Amniotic stem cell (primary cell): Measurements from ENCODE around the gene INS.
A peak's percentile ranks its signal among the peaks of the same experiment; 100 is the strongest.
"Not testable (repeated sequence)": the region's sequence is repeated elsewhere in the genome, so short reads cannot be mapped to it uniquely, and the experiment has no call there.

Experiments used
- DNase-seq: peaks from one replicate; lab custom pipeline; 2025; lab: John Stamatoyannopoulos, UW

Gene INS

DNA sequence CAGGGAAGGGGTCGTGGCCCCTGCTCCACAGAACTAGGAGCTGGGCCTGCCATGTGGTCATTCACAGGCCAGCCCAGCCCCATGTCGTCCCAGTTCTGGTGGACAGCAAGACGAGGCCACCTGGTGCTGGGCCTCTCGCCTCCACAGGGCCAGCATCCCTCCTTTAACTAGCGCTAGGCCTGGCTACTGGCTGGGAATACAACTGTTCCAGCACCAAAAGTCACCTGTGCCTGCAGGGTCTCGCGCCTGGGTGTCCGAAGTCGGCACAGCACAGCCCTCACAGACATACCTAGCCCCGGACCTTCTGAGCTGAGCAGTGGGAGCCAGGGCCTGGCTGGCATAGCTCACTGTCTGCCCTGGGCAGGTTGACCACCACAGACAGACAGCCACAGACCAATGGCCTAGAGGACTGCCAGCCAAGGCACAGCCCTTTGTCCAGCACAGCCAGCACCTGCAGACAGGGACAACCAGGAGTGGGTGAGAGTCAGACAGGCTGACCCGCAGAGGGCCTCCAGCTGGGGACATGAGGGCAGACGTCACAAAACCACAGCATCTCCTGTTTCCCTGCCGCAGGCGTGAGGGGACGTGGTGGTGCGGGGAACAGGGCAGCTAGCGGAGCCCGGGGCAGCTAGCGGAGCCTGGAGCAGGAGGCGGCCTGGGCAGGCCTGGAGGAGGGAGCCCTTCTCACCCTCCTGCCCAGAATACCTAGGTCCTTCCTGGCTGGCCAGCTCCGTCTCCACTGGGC is 37.8 kb upstream of the INS start:
- DNase-seq, result no peak

DNA sequence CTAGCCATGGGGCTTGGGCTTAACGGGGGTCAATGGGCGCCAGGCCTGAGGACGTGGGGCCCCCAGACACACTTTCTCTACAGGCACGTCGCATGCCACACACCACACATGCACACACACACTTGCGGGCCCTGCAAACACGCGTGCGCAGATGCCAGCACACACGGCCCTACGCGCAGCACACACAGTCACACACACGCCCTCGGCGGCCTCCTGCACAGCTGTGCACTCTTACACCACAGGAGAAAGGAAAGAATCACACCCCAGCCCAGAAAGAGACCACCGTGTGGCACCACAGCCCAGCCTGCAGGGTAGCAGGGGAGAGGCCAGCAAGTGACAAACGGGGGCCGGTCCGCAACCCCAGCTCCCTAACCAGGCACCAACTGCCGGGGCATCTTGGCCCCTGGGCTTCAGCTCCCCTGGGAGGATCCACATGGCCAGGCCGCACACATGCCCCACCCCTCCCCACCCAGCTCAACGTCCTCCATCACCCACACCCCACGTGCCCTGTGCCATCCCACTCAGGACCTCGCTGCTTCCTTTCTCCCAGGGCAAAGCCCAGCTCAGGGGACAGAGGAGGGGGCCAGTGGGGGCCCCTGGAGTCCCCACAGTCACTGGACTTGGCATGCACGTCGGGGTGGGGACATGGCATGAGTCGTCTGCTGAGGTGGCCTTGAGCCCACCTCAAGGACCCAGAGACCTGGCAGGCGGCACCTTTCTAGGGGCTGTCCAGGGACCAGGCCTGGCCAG is 36.9 kb upstream of the INS start:
- no peak for DNase-seq

DNA sequence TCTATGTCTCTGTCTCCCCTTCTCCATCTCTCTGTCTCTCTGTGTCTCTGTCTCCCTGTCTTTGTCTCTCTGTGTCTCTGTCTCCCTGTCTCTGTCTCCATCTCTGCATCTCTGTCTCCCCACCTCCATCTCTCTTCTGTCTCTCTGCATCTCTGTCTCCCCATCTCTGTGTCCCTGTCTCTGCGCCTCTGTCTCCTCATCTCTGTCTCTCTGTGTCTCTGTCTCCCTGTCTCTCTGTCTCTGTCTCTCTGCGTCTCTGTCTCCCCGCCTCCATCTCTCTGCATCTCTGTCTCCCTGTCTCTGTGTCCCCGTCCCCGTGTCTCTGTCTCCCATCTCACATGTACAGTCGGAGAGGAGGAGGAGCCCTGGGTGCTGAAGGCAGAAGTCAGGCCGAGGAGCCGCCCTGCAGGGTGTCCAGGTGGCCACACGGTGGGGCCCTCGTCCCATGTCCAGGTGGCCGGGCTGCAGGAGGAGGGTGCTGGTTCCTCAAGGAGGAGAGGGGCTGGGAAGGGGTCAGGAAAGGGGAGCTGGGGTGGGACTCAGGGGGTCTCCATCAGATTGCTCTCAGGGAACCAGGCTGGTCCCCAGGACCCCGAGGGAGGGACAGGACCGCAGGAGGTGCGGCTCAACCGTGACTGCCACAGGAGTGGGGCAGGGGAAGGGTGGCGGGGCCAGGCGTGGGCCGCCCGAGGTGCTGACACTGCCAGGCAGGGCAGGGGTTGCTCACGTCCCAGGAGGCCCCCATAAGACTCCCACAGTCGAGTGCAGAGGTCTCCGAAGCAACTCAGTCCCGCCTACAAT is 36.2 kb upstream of the INS start:
- DNase-seq, result peak; percentile 30

DNA sequence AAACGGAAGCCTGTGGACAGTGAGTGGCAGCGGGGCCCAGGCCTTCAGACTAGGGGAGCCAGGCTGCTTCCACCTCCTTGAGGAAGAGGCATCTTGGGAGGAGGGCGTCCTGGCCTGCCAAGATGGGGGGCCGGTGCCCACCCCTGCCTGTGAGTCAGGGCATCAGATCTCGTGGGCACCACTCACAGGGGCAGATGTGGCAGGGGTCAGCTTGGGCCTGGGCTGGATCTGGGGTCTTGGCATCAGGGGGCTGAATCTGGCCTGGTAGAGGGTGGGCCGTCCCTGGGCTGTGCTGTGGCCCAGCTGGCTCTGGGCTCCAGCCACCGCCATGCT is 34.7 kb upstream of the INS start:
- DNase-seq, result no peak

DNA sequence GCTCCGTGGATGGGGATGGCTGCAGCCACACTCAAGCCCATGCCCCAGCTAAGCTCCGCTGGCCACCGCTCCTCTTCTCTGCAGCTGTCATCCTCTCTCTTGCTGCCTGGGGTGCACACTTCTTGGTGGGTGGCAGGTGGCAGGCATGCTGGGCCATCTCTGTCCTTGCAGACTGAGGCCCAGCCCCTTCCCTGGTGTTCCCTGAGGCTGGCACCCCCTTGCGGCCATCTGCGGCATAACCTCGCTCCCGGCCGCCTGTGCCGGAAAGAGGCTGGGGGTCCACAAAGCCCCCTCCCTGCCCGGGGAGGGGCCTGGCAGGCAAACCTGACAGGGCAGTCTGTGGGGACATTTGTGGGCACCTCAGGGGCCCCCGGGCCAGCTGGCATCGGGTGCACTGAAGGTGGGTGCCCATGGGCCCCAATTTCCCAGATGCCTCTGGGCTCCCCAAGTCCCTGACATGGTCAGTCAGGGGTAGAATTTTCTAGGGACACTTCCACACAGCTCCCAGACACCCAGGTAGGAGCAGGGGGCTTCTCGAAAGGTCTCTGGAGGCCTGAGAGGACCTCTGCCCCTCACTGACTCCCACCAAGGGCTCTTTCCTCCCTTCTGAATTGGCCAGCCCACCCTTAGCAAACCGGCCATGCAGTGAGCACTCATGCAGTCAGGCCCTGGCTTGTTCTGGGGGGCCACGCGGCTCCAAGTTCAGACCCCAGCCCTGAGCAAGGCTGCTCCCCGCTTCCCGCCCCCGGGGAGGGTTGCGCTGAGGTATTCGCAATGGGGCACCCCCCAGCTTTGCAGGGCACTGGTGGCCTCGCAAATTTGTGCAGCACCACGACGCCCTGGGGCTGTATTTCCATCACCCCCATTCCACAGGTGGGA is 34.1 kb upstream of the INS start:
- no peak for DNase-seq

DNA sequence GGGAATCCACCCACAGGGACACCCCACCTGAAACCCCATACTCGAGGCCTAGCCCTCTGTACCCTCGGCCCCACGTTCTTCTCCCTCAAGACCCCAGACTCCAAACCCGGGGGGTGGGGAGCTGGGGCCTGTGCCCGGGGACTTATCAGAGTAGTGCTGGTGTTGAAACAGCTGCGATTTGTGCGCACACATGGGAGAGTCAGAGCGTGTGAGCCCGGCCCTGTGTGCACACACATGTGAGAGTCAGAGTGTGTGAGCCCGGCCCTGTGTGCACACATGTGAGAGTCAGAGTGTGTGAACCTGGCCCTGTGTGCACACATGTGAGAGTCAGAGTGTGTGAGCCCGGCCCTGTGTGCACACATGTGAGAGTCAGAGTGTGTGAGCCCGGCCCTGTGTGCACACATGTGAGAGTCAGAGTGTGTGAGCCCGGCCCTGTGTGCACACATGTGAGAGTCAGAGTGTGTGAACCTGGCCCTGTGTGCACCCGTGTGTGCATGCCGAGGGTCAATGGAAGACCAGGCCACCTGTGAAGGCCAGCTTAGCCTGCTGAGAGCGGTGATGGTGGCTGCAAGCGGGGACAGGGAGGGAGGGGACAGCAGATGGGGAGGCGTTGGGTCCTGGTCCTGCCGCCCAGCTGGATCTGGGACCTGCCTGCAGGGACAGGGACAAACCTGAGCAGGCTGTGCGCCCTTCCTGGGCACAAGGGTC is 33.0 kb upstream of the INS start:
- not testable (repeated sequence) for DNase-seq

DNA sequence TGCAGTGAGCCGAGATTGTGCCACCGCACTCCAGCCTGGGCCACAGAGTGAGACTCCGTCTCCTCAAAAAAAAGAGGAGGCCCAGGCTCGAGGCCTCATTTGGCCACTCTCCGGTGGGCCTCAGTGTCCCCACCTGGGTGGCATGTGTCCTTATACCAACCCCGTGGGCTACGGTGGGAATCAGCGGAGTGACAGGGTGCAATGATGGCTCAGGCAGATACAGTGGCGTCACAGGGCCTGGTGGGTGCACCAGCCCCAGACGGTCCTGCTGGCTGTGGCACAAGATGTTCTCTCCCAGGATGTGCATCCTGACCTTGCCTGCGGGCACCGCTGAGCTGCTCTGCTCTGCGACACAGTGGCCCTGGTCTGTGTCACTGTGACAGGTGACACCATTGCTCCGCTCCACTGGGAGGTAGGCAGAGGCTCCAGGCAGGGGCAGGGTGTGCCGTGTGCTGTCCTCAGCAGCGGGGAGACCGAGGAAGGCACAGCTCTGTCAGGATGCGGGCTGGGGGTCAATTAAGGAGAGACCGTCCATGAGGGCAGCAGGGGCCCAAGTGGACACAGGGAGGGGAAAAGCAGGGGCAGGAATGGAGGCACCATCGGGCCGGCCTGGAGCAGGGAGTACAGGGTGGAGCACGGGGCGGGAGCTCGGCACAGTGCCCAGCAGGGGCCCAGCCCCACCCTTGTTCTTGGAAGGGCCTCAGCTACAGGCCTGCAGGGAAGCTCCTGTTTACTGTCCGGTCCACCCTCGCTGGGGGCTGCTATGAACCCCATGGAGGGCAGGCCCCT is 32.3 kb upstream of the INS start:
- no peak for DNase-seq

DNA sequence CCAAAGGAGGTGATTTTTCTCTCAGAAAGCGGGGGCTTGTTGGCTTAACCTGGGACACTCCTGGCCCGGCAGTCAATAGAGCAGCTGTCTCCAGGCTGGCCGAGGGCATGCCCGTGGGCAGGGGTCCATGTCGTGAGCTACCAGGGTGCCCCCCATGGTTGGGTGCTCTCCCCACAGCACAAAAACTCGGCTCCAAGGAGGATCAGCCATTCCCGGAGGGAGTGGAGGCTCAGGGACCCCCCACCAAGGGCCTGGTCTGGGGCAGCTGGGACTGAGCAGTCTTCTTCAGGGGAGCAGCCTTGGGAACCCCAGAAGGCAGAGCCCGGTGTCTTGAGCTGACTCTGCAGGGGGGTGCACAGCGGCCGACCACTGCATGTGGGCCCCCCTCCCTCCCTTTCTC is 31.4 kb upstream of the INS start:
- DNase-seq, result no peak

DNA sequence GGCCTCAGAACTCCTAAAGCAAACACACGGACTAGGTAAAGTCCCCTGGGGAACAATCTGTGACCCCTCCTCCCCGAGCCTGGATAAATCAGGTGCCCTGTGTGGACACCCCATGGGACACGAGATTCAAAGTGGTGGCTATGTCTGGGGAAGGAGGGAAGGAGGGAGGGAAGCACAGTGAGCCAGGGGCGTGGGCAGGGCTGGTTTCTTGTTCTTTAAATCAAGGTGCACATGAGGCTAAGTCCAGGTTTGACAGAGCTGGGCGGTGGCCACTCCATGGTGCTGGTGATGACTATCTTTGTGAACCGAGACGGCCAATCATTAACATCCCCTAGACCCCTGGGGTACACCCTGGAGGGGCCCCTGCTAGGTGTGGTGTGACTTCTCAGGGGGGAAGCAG is 30.9 kb upstream of the INS start:
- DNase-seq, result no peak

DNA sequence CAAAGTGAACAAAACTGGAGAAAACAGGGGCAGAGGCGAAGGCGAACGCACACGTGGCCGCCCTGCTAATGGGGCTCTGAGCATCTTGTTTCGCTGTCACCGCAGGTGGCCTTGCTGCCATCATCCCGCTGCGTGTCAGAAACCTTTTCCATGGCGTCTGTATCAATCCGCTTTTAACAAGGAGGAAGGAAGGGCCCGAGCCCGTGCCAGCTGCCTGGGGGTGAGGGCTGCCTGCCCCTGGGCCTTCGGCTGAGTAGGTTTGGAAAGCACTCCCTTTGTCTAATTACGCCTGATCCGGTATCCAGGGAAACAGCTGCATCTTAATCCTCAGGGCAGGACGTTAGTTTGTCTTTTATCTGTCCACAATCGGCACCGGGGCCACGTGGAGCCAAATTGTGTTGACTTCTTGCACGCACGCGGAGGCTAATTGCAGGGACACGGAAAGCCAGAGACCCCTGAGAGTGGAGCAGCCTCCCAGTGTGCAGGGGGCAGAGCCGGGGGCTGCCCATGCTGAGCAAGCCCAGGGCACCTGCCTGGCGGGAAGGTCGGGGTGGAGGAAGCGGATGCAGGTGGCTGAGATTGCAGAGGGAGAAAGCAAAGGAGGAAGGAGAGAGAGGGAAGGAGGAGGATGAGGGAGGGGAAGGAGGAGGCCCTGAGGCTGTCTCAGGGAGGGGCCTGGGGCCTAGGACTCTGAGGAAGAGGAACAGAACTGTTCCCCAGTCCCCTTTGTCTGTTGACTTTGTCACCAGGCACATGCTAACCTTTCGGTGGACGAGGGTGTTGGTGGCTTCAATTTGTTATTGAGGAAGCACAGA is 29.9 kb upstream of the INS start:
- no peak for DNase-seq

DNA sequence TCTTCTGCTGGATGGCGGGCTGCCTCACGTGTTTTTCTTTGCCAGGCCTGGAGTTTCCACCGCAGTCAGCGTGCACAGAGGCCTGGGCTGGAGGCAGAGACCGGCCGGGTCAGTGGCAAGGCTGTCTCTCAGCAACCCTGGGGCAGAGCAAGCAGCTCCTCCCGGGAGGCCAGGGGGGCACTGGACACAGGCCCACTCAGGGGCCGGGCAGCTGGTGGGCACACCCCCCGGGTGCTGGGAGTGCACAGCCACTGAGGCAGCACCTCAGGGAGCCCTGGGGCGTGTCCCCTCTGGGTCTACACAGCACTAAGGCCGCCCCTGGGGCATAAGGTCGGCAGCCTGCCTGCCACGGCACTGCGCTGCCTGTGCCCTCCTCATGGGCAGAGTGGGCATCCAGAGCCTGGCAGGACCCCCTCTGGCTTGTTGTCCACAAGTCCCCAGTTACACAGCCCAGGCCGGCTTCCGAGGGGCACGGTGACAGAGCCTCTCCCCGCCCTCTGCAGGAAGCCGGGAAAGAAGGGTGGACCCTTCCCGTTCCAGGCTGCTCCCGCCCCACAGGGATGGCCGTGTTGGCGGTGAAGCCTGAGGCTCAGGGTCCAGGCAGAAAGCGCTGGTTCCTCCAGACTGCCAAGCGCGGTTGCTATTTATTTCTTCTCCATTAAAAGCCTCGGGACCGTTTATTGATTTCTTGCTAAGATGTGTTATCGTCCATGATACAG is 29.1 kb upstream of the INS start:
- DNase-seq, result no peak

DNA sequence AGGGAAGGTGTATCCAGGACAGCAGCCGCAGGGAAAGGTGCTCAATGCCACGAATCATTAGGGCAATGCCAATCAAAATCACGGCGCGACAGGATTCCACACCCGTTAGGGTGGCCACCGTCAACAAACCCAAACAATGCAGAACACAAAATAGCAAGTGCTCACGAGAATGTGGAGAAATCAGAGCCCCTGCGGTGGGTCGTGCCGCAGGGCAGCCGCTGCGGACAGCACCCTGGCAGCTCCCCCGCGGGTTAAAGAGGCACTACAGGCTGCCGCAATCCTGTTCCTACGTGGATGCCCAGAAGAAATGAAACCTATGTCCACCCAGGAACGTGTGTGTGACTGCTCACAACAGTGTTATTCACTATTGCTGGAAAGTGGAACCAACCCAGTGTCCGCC is 27.7 kb upstream of the INS start:
- no peak for DNase-seq

DNA sequence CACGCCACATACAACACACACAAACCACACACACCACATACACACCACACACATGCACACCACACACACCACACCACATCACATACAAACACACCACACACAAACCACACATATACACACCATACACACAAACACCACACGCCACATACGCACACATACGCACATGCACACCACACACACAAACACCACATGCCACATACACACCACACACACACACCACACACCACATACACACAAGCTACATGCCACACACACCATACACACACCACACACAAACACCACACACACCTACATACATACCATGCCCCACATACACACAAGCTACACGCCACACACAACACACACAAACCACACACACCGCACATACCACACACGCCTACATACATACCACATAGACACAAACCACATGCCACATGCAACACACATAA is 26.3 kb upstream of the INS start:
- DNase-seq, result no peak

DNA sequence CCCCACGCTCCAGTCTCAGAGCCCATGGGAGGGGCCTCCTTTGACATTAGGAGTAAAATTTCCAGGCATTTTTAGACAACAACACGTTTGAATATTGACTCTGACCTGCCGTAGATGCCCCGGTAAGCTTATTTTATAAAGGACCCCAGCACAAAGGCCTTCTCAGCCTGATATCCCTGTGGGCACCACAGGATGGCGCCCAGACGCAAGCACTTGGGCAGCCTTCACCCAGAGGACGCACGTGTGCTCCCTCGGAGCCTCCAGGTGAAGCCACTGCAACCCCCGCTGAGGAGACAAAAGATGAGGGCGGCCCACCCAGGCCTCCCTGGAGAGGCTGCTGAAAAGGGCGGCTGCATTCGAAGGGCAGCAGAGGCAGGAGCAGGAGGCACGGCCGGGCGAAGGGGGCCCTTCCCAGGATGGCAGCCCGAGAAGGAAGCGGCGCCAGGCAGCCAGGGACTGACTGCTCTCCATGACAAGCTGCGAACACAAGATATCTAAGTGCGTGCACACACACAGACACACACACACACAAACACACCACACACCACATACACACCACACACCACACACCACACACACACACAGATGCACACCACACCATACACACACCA is 25.8 kb upstream of the INS start:
- no peak for DNase-seq

DNA sequence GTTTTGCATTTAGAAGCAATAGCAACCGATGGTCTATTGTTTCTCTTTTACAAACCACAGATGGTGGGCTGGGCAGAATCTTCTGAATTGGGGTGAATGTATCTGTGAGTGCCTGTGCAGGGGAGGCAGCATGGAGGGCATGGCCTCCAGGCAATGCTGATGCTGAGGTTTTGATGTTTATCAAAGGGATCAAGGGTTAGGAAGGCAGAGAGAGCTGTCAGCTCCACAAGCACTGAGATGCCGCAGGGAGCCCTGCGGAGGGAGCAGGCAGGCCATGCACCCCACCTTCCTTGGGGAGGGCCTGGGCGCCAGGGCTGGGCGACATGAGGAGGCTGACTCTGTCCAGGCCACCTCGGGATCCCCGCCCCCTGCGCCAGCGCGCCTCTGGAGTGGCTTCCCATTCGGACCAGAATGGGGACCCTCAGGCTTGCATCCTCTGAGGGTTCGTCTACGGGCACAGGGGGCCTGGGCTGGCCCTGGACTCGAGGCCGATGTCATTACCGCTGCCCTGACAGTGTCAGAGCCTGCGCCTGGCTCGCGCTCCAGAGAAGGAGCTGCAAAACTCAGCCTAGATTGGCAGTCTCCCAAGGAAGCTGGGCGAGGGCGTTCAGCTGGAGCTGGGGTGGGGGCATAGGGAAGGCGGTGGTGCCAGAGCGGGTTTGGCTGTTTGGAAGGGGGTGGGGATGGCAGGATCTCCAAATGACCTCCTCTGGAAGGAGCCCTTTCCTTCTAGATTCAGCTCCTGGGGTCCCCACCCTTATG is 24.5 kb upstream of the INS start:
- DNase-seq, result no peak

DNA sequence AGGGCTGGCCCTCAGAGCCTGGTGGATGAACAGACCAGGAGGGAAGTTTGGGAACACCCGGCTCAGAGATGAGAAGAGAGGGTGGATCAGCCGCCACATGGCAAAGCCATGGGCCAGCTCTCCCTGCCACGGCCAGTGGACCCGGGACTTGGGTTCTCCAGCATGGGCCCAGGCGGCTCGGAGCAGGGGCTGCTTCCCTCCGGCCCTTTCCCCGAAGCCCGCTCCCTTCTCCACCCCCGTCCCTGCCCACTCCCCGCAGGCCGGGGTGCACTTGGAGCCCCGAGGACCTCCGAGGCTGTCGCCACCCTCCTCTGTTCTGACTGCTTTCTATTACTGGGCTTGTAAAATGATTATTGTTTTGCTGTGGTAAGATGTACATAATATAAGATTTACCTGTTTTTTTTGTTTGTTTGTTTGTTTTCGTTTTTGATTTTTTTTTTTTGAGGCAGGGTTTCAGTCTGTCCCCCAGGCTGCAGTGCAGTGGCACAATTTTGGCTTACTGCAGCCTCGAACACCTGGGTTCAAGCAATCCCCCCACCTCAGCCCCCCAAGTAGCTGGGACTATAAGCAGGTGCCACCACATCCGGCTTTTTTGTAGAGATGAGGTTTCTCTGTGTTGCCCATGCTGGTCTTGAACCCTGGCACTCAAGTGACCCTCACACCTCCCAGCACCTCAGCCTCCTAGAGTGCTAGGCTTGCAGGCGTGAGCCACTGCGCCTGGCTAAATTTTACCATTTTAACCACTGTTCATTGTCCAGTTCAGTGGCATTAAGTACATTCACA is 21.9 kb upstream of the INS start:
- no peak for DNase-seq

DNA sequence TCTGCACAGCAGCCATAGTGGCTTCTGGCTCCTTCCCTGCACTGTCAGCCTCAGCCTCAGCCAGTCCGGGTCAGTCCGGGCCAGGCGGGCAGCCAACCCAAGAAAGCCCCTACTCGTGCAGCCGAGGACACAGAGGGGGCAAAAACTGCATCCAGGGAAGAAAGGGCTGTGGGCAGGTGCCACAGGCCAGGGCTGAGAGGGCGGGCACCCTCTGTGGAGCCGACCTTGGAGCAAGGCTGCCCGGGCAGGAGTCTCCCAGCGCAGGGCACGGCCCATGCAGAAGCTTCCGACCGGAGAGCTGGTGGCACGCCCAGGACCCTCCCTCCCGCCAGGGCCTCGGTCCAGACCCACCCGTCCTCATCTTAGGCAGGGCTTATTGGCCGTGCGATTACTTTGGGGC is 21.1 kb upstream of the INS start:
- no peak for DNase-seq
